ENCODE measurements around the gene ARVCF. TPM values are rescaled to one million over a fixed set of nuclear protein-coding genes. Genes with fewer than 3 reads are reported as not detected.

Gene ARVCF
- total and polyA plus RNA-seq, 2 experiments from 2014 or later = 40.3 to 55.5 TPM

- no peak for DNase-seq (ENCODE audit: low read depth in 1 of 2, low spot score in 1 of 2)
These were observed 46.9 kb upstream of the ARVCF start for GRCh38 chr22:20063271-20064139.

GRCh38 chr22:20062766-20063083 lies 46.1 kb upstream of the ARVCF start:
- Histone ChIP-seq H3K27ac (no peak overlapping the region), H3K27me3 (no peaks in the 10 kb centered on the region), H3K9me3 (ENCODE audit: low read depth) (no peaks in the 10 kb centered on the region), H3K36me3 (no peaks in the 10 kb centered on the region), H3K4me1 (ENCODE audit: low read depth) (peaks cover 14% of the 10 kb centered on the region), H3K4me3 (no peak overlapping the region)
- DNase-seq (ENCODE audit: low read depth in 1 of 2, low spot score in 1 of 2) = peak in 1 of 2 donors; percentile 62
- TF ChIP-seq CTCF (IDR thresholded peaks at IDR 0.05; ENCODE audit: low read depth, low read length) = no peak

More at GRCh38 chr22:20063271-20064139, 46.9 kb upstream of the ARVCF start:
- Histone ChIP-seq H3K4me1 (ENCODE audit: low read depth) (peaks cover 11% of the 10 kb centered on the region), H3K27me3 (no peaks in the 10 kb centered on the region), H3K9me3 (ENCODE audit: low read depth) (no peaks in the 10 kb centered on the region), H3K27ac (no peak overlapping the region), H3K4me3 (no peak overlapping the region), H3K36me3 (no peaks in the 10 kb centered on the region)
- no peak for TF ChIP-seq CTCF (IDR thresholded peaks at IDR 0.05; ENCODE audit: low read depth, low read length)

GRCh38 chr22:20062043-20062765 lies 45.6 kb upstream of the ARVCF start:
- peaks cover 14% of the 10 kb centered on the region for H3K4me1 ChIP-seq (ENCODE audit: low read depth)
- no peak overlapping the region for H3K4me3 ChIP-seq
- no peaks in the 10 kb centered on the region for H3K27me3 ChIP-seq
- DNase-seq (ENCODE audit: low read depth in 1 of 2, low spot score in 1 of 2) = no peak
- no peak overlapping the region for H3K27ac ChIP-seq
- no peak for TF ChIP-seq CTCF (IDR thresholded peaks at IDR 0.05; ENCODE audit: low read depth, low read length)
- no peaks in the 10 kb centered on the region for H3K9me3 ChIP-seq (ENCODE audit: low read depth)
- no peaks in the 10 kb centered on the region for H3K36me3 ChIP-seq

GRCh38 chr22:20061481-20061861 lies 44.8 kb upstream of the ARVCF start:
- Histone ChIP-seq H3K9me3 (ENCODE audit: low read depth) (no peaks in the 10 kb centered on the region), H3K27me3 (no peaks in the 10 kb centered on the region), H3K36me3 (no peaks in the 10 kb centered on the region), H3K4me1 (ENCODE audit: low read depth) (peaks cover 14% of the 10 kb centered on the region), H3K4me3 (no peak overlapping the region), H3K27ac (no peak overlapping the region)
- peak in 1 of 2 donors; percentile 70 for DNase-seq (ENCODE audit: low read depth in 1 of 2, low spot score in 1 of 2)
- no peak for TF ChIP-seq CTCF (IDR thresholded peaks at IDR 0.05; ENCODE audit: low read depth, low read length)

- Histone ChIP-seq H3K9me3 (ENCODE audit: low read depth) (no peaks in the 10 kb centered on the region), H3K27me3 (no peaks in the 10 kb centered on the region), H3K4me3 (no peak overlapping the region), H3K36me3 (no peaks in the 10 kb centered on the region), H3K4me1 (ENCODE audit: low read depth) (peaks cover 14% of the 10 kb centered on the region), H3K27ac (no peak overlapping the region)
- no peak for DNase-seq (ENCODE audit: low read depth in 1 of 2, low spot score in 1 of 2)
- TF ChIP-seq CTCF (IDR thresholded peaks at IDR 0.05; ENCODE audit: low read depth, low read length) = no peak
These were observed 44.3 kb upstream of the ARVCF start for GRCh38 chr22:20060700-20061480.
